NCI-H748 treated with DMSO at 0.1 percent for 48 hours (cell line): ENCODE data around the gene COL5A2.

Experiments used
- DNase-seq: peaks from one replicate; lab custom pipeline; 2025; lab: John Stamatoyannopoulos, UW

COL5A2 gene

DNA sequence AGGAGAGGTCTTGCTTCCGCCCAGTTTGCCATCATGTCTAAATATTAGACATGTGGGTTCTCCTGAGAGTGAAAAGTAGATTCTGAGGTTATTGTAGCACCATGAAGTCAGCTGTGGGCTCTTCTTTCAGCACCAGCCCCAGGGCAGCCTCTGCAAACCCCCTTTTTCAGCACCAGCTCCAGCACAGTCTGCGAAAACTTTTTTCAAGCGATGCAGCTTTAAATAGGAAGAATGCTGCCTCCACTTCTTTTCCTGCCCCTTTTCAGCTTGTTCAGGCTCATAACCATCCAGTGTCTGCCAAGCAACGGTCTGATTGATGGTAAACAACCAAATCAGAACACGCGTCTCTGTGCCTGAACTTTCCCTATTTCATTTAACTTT lies at the start of gene COL5A2:
TSS of gene COL5A2 (minus strand) at position 192 of the 381 bp plus-strand sequence. CDS start at position 35, 157 bp downstream.
- no peak for DNase-seq

DNA sequence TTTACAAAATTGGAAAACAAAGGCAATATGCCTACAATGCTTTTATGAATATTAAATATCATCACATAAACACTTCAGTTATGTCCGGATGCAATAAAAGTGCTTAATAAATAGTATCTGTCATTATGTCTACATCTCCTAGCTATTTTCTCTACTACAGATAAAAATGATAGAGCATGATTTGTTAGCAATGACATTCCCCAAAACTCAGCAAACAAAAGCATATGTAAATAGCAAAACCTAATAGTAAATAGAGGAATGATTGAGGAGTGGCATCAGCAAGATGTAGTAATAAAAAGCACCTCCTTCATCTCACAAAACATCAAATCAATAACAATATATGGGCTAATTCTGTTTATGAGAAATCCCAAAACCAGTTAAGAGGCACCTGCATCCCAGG lies 46.5 kb upstream of the COL5A2 start:
- DNase-seq: no peak

DNA sequence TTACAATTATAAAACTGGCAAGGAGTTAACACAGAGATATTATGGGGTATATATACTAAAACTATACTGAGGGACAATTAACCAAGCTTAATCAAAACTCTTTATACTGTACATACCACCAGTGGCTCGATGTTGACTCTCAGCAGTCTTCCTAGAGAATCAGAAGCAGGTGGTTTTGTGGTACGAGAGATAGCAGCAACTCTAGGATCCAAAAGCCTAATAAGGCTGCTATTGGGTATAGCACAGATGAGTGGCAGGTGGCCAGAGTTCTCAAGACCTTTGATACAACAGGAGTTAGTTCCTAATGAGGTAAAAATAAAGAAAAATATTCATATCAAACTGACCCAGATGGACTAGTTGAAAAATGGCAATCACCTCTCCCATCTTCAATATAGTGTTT lies 45.5 kb upstream of the COL5A2 start:
- no peak for DNase-seq

DNA sequence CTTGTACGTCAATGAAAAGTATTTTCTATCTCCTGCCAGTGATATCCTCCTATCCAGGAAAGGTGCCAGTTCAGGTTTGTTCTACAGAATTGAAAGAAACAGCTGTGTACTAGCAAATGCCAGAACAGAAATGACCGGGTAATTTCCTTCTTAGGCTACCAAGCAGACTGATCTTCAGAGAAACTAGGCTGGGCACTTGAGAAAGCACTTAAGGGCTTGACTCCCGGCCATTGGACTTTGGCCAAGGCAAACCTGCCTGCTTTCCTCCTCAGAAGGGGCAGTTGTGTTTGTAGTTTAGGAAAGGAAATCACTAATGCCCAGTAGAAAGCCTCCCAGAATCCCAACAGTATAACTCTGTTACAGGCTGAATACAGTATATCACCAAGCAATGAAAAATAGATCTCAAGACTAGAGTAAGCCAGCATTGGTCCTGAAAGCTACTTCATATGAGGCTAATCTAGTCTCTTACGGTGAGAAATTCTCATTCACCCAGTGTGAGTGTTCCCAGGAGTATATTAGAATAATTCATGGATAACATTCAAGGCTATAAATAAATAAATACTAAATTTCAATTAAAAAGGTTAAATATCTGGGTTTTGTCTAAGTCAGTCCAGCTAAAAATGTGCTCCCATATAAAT lies 43.0 kb upstream of the COL5A2 start:
- no peak for DNase-seq

DNA sequence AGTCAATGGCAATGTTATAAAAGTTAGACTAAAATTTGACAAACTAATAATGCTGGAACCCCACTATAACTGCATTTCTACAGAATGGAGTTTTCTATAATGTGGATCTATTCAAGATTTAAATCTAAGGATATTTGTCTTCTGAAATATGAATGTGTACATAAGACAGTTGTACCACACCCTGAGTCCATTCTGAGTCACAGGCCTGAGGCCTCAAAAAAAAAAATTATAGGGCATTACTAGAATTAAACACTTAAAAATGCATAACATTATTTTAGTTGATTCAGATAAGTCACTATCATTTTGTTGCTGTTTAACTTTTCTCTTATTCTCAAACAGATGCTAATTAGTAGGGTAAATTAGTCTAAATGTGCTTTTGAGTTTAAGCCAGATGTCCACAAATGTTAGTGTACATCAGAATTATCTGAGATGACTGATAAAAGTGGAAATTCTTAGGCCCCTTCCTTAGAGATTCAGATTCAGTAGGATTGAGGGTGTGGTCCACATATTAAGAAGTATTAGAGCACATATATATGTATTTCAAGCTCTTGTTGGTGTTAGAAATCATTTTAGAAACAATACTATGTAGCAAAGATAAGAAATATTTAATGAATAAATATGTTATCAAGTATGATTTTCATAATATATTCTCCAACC lies 42.4 kb upstream of the COL5A2 start:
- no peak for DNase-seq

DNA sequence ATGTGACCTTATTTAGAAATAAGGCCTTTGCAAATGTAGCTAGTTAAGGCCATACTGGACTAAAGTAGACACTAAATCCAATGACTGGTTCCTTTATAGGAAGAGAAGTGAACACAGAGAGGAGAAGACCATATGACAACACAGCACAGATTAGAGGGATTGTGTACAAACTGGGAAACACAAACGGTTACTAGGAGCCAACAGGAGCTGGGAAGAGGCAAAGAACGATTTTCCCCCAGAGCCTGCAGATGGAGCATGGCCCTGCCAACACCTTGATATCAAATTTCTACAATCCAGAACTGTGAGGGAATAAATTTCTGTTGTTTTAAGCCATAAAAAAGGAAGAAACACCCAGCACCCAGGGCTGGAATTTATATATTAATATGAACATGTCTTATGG lies 38.7 kb upstream of the COL5A2 start:
- no peak for DNase-seq

DNA sequence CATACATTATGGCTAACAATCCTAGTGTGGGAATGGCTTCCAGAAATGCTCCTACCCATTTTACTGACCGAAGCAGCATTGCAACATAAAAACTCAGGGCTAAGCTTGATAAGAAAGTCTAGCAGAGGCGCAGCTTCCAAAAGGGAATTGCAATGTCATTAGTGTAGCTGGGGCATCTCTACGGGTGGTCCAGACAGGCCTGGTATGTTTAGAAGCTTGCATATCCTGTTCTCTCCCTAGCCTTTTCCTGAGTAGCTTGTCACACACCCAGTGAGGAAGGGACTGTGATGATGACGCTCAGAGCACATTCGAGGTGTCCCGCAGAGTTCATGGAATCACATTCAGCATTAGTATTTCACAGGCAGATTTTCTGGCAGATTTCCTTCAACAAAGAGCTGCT lies 38.0 kb upstream of the COL5A2 start:
- DNase-seq: no peak

DNA sequence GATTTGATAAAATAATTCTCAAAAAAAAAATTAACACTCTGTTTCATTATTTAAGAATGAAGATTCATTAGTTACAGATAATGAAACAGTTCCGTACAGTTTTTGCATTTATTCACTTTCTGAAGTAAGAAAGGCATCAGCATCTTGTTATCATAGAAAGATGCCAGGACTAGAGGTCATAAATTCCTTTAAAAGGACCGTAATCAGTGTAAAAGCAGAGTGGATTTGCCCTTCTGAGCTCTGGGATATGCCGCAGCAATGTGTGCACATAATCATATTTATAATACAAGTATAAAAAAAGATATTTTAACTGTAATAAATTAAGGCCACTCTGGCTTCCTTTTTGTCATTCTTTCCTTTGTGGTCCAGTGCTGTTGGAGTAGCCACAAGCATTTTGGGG lies 37.5 kb upstream of the COL5A2 start:
- no peak for DNase-seq

DNA sequence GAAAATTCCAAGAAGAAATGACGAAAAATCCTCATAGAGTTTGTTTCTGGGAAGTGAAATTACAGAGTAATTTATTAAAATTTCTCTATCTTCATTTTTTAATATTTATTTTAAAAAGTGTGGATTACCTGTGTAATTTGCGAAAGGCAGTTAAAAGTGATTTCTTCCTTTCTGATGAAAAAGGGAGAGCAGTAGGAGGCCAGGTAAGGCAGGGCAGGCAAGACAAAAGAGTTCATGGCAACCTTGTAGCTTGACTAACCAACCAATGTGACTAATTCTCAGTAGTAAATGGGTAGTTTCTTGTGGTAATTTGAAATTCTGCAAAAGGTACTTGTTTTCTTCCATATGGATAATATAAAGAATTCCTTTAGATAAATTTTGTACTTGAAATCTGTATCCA lies 34.9 kb upstream of the COL5A2 start:
- DNase-seq: no peak

DNA sequence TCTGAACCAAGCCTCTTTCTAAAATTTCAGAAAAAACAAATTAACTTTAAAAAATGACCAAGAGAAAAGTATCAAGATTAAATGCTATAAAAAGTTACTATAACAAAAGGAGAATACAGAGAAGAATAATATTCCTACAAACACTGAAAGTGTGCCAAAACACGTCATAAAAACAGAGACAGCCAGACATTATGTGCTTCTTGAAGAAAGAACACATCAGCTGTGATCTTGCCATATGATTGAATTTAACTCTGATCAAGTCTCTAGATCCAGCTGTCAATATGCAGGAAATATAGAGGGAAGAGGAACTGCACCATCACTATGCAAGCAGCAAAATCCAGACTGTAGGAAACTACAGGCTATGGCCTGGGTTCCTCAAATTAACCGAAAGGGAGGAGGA lies 33.7 kb upstream of the COL5A2 start:
- DNase-seq: no peak

DNA sequence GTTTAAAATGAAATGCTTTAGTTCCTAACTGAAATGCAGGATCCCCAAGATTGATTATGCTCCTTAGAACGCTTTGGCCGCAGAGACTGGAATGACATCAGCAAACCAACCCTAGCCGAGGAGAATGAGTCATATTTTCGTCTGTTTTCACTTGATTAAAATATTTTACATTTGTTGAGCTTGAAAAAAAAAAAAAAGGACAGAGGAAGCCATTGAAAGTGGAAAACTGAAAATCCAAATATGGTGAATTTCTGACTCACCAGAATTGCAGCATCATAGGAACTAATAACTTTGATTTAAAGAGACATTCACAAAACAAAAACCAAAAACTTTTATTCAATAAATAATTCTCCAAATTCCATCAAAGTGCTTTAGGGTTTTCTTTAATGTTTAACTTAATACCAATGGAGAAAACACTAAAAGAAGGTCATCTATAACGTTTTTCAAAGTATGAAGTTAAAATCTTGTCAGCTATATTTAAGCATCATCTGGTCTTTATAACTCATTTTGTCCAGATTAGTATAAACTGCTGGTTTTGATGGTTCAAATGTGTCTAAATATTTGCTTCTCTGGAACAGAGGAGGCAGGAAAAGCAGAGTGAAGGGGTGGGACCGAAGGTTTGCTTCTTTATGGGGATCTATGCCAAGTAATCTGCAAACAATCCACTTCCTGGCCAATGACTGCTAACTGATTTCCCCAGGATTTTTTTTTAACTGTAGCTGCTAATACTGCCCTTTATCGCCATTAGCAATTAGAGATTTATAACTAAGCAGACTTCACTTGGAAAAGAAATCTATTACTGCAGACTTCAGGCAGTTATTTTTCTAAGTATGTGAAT lies 30.9 kb upstream of the COL5A2 start:
- DNase-seq: no peak

DNA sequence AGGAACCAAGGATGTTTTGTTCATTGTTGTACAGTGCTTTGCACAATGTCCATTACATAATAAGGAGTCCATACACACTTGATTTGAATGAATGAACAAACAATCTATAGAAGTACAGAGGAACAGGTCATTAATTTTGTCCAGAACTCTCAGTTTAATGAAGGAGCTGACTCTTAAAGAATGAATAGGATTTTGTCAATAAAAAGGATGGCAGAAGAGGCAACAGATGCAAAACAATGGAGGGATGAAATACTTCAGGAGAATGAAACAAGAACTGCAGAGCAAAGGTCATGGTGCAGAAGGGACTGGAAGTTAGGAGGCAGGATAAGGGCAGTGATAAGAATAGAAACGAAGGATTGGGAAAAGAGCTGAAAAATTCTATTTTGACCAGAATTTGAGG lies 28.7 kb upstream of the COL5A2 start:
- DNase-seq: no peak

DNA sequence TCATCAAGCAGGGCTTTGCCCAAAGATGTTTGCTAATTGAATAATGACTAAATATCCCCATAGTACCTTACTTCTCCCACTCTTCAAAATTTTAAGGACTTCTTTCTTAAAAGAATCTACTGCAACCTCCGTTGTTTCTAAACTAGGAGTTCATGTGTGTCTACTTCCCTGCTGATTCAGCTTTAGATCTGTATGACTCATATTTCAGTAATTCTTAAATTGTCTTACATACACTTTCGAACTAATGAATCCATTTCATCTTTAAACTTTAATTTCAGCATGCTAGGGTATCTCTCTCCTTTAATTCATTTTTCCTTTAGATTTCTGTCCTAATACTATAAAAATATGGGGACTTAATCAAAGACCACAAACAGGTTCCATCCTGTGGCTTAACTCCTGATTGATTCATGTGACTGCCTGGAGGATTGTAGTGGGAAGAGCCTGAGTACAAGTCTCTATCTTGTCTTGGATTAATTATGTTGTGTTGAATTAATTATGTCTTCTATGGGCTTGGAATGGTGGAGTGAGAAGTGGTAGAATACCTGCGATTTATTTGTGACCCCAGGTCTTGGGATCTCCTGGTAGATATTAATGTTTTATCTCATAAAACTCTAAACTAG lies 24.9 kb upstream of the COL5A2 start:
- DNase-seq: no peak

DNA sequence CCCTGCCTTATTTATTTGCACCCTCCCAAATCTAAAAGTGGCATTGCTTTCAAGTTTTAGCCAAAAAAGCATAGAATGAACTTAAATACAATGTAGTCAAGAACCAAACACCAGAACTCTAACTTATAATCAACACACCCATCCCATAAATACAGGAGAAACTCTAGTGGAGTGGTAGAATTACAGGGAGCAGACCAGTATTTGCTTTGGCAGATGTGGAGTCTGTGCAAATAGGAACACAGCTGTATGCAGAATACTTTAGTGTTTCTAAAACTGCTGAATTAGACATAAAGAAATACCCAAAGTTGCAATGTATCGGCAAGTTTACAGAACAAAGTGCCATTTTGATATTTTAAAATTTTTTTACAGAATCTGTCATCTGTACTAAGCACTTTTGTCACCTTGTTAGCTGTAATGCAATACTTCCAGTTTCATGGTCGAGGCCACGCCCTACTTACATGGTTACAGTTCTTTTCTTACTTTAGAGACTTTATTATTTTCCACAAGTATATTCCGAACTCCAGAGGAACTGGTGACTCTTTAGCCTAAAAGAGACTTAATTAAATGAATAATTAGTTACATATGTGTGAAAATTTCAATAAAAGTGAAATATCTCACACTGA lies 23.7 kb upstream of the COL5A2 start:
- no peak for DNase-seq

DNA sequence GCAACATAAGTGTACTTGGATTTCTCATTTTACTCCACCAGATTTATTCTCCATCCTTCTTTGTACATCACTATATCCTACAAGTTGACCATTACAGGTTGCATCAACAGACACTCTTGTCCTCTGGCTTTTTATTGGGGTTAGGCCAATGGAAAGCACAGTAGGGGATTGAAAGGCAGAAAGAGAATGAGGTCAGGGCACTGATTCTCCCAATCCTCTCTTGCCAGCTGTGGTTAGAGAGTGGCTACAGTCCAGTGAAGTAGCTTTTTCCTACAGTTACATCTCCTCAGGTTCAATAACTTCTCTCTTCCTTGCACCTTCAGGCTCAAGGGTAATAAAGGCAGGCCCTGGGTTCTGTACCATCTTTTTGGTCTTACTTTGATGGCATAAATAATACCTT lies 20.2 kb upstream of the COL5A2 start:
- no peak for DNase-seq

DNA sequence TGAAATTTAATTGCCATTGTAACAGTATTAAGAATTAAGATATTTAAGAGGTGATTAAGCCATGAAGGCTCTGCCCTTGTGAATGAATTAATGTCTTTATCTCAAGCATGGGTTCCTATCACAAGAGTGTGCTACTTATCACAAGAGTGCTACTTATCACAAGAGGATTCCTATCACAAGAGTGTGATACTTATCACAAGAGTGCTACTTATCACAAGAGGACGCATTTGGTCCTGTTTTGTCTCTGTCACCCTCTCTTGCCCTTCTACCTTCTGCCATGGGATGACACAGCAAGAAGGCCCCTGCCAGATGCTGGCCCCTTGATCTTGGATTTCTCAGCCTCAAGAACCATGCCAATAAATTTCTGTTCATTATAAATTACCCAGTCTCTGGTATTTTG lies 13.2 kb upstream of the COL5A2 start:
- DNase-seq: no peak

DNA sequence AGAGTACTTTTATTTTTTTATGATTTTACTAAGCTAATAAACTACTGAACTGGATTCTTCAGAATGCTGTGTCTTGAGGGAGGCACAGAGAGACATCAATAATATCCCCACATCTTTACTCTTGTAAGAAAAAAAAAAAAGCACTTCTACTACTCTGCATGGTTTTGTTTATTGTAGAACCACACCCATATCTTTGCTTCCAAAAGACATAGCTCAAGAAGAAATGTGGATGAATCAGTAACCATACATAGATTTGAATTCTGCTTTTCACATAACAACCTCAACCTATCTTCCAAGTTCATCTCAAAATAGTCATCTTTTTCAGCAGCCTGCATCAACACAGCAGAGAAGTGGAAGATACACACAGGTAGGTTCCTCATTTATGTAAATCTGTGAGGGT lies 12.2 kb upstream of the COL5A2 start:
- DNase-seq: no peak

DNA sequence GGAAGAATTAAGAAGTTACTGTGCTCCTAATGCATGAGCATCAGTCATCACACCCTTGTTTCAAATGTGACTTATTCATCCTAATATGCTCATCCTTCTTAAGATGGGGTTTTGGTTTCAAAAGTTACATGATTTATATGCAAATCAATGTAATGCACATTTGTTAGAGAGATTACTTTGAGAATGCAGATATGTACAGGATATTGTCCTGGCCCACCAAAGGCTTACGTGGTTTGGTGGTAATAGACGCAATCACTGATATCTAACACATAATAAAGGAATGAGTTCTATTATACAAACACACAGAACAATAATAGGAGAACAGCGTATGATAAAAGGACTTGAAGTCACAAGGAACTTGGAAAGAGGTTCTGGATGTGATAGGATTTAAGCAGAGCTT lies 11.1 kb upstream of the COL5A2 start:
- no peak for DNase-seq

DNA sequence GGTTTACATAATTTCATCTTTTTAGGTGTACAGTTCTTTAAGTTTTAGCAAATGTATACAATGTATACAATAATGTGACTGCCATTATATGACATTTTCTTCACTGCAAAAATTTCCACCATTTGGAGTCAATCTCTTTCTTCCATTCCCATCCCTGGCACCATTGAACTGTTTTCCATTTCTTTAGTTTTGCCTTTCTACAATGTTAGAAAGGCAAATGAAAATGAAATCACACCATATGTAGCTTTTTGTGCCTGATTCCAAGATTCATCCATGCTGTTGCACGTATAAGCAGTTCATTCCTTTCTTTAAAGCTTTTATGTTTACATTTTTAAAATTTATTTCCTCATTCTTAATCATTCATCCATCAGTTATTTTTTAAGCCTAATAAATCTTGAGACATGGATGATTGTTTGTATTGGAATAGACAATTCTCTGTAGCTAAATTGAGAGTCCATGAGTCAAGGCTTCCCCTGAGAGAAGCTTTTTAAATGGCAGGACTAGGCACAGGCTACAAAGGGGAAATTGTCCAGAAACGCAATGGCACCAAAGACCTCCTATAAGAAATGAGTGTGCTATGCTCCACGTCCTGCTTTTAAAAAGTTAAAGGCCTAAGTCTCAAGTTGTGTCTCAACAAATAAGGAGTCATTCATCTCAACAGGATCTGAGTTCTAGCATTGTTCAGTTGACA lies 8.7 kb upstream of the COL5A2 start:
- DNase-seq: no peak

DNA sequence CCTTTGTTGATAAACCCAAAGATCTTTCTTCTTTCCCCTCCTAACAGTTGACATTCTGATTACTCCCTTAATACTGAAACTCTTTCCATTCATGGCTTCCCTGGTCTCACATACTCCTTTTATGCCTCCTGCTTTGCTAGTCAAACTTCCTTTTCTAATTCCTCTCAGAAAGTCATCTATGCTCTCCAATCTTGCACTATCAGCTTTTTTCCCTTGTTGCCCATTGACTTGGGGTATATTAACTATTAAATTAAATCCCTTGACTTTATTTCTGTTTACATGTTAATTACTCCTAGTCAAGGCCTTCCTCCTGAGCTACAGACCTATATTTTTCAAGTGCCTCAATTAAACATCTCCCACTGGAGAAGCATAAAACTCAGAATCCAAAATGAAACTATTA lies 3.6 kb upstream of the COL5A2 start:
- DNase-seq: no peak

DNA sequence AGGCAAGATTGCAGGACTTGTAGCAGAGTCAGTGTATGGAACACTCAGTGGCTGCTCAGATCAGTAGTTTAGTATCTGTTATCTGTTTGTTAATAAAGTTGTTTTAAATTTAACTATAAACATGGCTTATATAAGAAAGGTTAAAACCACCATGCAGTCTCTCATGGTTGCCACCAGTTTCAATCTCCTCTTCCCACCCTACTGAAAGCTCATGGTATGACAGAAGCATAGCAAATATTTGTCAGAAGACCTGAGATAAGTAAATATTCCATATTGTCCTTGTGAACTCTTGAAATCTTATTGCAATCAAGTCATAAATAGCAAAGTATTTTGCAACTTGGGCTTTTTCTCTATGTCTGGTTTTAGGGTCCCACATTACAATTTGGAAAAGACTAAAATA lies 2.1 kb upstream of the COL5A2 start:
- DNase-seq: no peak
